ENCODE results near the gene ZNF79. TPM values are rescaled to one million over a fixed set of nuclear protein-coding genes. Genes with fewer than 3 reads are reported as not detected.
A peak's percentile ranks its signal among the peaks of the same experiment; 100 is the strongest.

The ZNF79 gene
- total RNA-seq, 1 donor from 2014 or later = 7.9 TPM

GRCh38 chr9:127482662-127483061 lies 58.5 kb downstream of the ZNF79 start:
- DNase-seq (ENCODE audit: low spot score) = no peak
- H3K27ac Mint-ChIP-seq (ENCODE audit: unreplicated experiment) = no peak overlapping the region
- H3K36me3 Mint-ChIP-seq (ENCODE audit: low read depth) = peaks cover 22% of the 10 kb centered on the region
- H3K4me1 Mint-ChIP-seq (ENCODE audit: low read depth) = no peaks in the 10 kb centered on the region
- H3K27me3 Mint-ChIP-seq (ENCODE audit: low read depth) = no peaks in the 10 kb centered on the region
- TF ChIP-seq CTCF (IDR thresholded peaks at IDR 0.05) = no peak
- H3K4me3 Mint-ChIP-seq (ENCODE audit: unreplicated experiment) = no peak overlapping the region
- no peaks in the 10 kb centered on the region for H3K9me3 Mint-ChIP-seq (ENCODE audit: low read depth)

GRCh38 chr9:127485995-127486394 lies 61.8 kb downstream of the ZNF79 start:
- Mint-ChIP-seq H3K4me3 (ENCODE audit: unreplicated experiment) (no peak overlapping the region), H3K9me3 (ENCODE audit: low read depth) (no peaks in the 10 kb centered on the region), H3K27ac (ENCODE audit: unreplicated experiment) (no peak overlapping the region), H3K27me3 (ENCODE audit: low read depth) (no peaks in the 10 kb centered on the region), H3K36me3 (ENCODE audit: low read depth) (peaks cover 22% of the 10 kb centered on the region), H3K4me1 (ENCODE audit: low read depth) (no peaks in the 10 kb centered on the region)
- DNase-seq (ENCODE audit: low spot score) = no peak
- peak; percentile 15 for TF ChIP-seq CTCF (IDR thresholded peaks at IDR 0.05)

- Mint-ChIP-seq H3K27ac (ENCODE audit: unreplicated experiment) (no peak overlapping the region), H3K27me3 (ENCODE audit: low read depth) (no peaks in the 10 kb centered on the region), H3K4me3 (ENCODE audit: unreplicated experiment) (no peak overlapping the region), H3K4me1 (ENCODE audit: low read depth) (no peaks in the 10 kb centered on the region), H3K36me3 (ENCODE audit: low read depth) (peaks cover 19% of the 10 kb centered on the region), H3K9me3 (ENCODE audit: low read depth) (no peaks in the 10 kb centered on the region)
- DNase-seq (ENCODE audit: low spot score) = no peak
- no peak for TF ChIP-seq CTCF (IDR thresholded peaks at IDR 0.05)
Observed at GRCh38 chr9:127488946-127489345, 64.8 kb downstream of the ZNF79 start.

- Mint-ChIP-seq H3K9me3 (ENCODE audit: low read depth) (no peaks in the 10 kb centered on the region), H3K36me3 (ENCODE audit: low read depth) (peaks cover 19% of the 10 kb centered on the region), H3K27ac (ENCODE audit: unreplicated experiment) (no peak overlapping the region), H3K4me1 (ENCODE audit: low read depth) (no peaks in the 10 kb centered on the region), H3K4me3 (ENCODE audit: unreplicated experiment) (no peak overlapping the region), H3K27me3 (ENCODE audit: low read depth) (no peaks in the 10 kb centered on the region)
- TF ChIP-seq CTCF (IDR thresholded peaks at IDR 0.05) = peak; percentile 52
- no peak for DNase-seq (ENCODE audit: low spot score)
Observed at GRCh38 chr9:127489471-127490115, 65.4 kb downstream of the ZNF79 start.

- no peak for TF ChIP-seq CTCF (IDR thresholded peaks at IDR 0.05)
- Mint-ChIP-seq H3K27me3 (ENCODE audit: low read depth) (no peaks in the 10 kb centered on the region), H3K36me3 (ENCODE audit: low read depth) (peaks cover 19% of the 10 kb centered on the region), H3K9me3 (ENCODE audit: low read depth) (no peaks in the 10 kb centered on the region), H3K4me3 (ENCODE audit: unreplicated experiment) (no peak overlapping the region), H3K27ac (ENCODE audit: unreplicated experiment) (no peak overlapping the region), H3K4me1 (ENCODE audit: low read depth) (peaks cover 5% of the 10 kb centered on the region)
- DNase-seq (ENCODE audit: low spot score) = no peak
Observed at GRCh38 chr9:127490535-127491230, 66.5 kb downstream of the ZNF79 start.
